Stimulated activated CD4-positive, alpha-beta T cell treated with anti-CD3 and anti-CD28 coated beads, TNF-alpha, amount 100 ng/mL, for 1 hour (primary cell): ENCODE measurements around the gene MESP2.

Source experiments
- DNase-seq, 3 donors: peaks; one replicate each; pipeline ENCODE4 v3.0.0-alpha.2; 2020; ENCODE audit warnings: low read depth in 3 of 3, low spot score in 1 of 3

The MESP2 gene, protein sequence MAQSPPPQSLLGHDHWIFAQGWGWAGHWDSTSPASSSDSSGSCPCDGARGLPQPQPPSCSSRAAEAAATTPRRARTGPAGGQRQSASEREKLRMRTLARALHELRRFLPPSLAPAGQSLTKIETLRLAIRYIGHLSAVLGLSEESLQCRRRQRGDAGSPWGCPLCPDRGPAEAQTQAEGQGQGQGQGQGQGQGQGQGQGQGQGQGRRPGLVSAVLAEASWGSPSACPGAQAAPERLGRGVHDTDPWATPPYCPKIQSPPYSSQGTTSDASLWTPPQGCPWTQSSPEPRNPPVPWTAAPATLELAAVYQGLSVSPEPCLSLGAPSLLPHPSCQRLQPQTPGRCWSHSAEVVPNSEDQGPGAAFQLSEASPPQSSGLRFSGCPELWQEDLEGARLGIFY

DNA sequence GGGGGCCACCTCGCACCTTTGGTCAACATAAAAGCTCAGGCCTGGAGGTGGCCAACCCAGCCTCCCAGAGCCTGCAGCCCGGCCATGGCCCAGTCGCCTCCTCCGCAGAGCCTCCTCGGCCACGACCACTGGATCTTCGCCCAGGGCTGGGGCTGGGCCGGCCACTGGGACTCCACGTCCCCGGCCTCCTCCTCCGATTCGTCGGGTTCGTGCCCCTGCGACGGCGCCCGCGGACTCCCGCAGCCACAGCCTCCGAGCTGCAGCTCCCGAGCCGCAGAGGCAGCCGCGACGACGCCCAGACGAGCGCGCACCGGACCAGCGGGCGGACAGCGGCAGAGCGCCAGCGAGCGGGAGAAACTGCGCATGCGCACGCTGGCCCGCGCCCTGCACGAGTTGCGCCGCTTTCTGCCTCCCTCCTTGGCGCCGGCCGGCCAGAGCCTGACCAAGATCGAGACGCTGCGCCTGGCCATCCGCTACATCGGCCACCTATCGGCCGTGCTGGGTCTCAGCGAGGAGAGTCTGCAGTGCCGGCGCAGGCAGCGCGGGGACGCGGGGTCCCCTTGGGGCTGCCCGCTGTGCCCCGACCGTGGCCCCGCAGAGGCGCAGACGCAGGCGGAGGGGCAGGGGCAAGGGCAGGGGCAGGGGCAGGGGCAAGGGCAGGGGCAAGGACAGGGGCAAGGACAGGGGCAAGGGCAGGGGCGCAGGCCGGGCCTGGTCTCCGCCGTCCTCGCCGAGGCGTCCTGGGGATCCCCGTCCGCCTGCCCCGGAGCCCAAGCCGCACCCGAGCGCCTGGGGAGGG lies at the start of gene MESP2:
MESP2 (plus strand) TSS at position 59 of the 799 bp plus-strand sequence; CDS start at position 85, 26 bp downstream.
- DNase-seq, result peak in 2 of 3 donors; percentile 6 to 35

DNA sequence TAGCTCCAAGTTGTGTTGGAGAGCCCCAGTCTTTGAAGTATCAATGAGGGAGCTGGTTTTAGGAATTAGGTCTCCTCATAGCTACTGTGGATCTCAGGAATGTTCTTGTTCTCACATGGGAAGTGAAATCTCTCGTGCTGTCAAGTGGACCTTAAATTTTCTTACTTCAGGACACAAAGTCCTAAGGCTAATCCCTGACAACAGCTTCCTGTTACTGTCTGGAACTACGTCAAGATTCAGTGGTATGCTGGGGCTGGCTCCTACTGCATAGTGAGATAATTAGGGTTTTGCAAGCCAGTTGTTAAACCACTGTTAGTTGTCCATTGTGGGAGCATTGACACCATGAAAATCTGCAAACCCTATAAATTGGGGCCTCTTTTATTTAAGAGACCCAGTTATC lies 47.9 kb upstream of the MESP2 start:
- DNase-seq, result no peak

DNA sequence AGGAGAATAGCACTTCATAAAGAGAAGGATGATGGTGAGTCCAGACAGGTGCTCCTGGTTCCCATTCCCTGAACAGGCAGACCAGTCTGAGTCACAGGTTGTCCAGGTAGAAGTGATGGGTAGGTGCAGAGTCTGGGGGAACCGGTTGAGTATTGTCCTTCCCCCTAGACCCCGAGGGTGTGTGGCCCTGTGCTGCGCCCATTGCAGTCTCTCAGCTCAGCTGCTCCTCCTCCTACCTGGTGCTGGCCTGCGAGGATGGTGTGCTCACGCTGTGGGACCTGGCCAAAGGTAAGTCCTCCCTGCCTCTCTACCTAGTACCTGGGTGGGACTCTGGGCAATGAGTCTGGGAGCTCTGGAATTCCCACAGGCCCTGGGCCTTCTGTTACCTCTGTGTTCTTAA lies 44.9 kb upstream of the MESP2 start:
- DNase-seq, result no peak

DNA sequence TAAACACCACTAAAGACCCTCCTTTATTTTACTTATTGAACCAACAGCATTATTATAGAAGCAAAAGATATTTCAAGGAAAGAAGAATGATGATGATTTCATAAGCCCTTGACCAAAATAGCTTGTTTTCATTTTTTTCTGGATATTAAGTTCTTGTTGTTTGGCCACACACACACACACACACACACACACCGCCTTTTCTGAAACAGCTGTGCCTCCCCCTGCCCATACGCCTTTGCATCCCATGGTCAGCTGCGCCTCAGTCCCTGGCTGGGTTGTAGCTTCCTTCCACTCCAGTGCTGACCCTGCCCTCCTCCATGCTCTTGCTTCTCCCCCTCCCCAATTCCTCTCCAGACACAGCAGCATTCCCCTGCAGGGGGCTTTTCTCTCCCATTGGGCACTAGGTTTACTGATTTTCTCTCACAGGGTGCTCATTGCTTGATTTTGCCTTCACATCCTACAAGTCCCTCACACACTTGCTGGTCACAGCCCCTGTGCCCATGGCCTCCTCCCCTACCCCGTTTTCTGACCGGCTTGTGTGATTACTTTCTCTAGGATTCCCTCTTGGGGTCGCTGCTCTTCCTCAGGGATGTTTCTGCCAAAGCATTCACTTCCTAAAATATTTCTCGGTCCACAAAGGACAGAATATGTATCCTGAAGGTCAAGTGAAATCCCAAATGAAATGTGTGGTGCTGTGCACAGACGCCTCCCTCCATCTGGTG lies 43.5 kb upstream of the MESP2 start:
- no peak for DNase-seq

DNA sequence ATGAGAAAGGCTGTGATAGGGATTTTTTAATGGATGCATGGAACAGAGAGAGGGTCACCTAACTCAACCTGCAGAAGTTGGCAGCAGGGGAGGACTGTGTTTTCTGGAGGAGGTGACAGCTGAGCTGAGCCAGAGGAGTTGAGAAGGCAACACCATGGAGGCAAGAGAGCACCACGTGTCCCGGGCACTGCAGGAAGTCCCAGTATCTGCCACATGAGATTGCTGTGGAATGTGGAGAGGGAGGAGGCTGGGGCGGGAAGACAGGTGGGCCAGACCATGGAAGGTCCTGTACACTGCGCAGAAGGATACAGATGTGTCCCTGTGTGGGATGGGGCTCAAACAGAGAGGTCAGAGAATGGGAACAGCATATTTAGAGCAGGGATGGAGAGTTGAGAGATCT lies 40.4 kb upstream of the MESP2 start:
- no peak for DNase-seq

DNA sequence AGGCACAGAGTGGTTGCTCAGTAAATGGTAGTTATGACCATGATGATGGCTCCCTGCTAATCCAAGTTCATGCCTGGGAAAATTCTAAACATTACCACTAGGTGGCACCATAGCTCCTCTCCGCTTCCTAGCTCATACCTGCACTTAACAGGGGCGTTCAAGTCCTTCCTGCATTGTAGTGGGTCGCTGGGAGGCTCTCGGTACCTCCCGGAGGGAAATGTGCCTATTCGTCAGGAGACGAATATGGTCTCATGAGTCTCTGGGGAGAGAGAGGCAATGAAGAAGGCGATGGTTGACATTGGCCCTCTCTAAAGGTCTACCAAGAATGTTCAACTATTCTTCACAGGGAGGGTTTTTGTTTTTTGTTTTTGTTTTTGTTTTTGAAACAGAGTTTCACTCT lies 36.0 kb upstream of the MESP2 start:
- peak in 1 of 3 donors; percentile 27 for DNase-seq

DNA sequence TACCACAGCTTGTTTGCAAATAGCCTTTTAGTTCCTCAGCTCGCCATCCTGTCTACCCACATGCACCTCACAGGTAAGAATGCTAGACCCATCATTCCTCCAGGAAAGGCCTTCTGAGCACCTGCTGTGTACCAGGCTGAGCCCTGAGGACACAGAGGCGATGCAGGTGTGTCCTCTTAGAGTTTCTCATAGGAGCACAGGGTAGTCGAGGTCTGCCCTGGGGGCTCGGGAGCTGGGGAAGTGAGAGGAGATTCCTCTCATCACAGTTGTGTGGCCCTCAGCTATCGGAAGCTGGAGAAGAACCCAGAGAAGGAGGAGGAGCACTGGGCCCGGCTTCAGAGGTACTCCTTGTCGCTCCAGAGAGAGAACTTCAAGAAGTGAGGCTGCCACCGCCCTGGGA lies 33.1 kb upstream of the MESP2 start:
- DNase-seq, result no peak

DNA sequence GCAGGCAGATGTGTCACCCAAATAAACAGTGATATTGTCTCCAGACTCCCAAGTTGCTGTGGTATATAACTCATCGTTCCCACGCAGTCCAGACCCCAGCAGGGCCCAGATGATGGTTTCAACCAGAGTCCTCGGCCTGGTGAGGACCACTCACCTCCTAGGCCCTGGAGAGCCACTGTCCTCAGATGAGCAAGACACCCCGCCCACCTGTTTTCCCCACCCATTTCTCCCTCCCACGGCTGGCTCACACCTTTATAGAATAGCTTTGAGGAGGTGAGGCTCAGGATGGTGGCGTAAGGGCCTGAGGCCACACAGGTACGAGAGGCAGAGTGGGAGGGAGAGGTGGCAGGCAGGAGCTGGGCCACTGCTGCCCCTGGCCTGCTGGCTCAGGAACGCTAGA lies 32.5 kb upstream of the MESP2 start:
- DNase-seq, result no peak

DNA sequence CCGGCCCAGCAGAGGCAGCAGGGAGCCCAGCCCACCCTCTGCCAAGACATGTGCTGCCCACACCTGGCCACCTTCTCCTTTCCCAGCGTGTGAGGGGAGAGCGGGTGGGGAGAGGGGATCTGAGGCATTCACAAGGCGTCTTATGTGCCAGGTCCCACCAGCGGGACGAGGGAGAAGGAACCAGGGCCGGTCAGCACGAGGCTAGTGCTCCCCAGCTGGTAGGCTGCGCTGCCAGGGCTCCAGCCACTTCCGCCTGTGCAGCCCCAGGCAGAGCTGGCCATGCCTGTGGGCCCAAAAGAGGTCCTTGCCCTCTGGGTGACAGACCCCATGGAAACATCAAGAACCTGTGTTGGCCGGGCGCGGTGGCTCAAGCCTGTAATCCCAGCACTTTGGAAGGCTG lies 31.0 kb upstream of the MESP2 start:
- DNase-seq, result no peak

DNA sequence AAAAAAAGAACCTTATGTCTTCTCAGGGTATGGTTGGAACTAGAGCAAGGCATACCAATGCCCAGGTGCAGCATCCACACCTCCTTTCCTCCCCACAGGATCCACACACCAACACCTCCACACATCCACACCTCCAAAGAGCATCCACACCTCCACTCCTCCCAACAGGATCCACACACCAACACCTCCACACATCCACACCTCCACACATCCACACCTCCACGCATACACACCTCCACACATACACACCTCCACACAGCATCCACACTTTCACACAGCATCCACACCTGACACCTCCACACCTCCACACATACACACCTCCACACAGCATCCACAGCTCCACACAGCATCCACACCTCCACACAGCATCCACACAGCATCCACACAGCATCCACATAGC lies 30.4 kb upstream of the MESP2 start:
- no peak for DNase-seq

DNA sequence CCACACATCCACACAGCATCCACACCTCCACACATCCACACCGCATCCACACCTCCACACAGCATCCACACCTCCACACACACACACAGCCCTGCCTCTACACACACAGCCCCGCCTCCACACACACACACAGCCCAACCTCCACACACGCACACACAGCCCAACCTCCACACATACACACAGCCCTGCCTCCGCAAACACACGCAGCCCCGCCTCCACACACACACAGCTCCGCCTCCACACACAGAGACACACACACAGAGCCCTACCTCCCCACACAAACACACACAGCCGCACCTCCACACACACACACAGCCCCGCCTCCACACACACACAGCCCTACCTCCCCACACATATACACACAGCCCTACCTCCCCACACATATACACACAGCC lies 29.7 kb upstream of the MESP2 start:
- no peak for DNase-seq

DNA sequence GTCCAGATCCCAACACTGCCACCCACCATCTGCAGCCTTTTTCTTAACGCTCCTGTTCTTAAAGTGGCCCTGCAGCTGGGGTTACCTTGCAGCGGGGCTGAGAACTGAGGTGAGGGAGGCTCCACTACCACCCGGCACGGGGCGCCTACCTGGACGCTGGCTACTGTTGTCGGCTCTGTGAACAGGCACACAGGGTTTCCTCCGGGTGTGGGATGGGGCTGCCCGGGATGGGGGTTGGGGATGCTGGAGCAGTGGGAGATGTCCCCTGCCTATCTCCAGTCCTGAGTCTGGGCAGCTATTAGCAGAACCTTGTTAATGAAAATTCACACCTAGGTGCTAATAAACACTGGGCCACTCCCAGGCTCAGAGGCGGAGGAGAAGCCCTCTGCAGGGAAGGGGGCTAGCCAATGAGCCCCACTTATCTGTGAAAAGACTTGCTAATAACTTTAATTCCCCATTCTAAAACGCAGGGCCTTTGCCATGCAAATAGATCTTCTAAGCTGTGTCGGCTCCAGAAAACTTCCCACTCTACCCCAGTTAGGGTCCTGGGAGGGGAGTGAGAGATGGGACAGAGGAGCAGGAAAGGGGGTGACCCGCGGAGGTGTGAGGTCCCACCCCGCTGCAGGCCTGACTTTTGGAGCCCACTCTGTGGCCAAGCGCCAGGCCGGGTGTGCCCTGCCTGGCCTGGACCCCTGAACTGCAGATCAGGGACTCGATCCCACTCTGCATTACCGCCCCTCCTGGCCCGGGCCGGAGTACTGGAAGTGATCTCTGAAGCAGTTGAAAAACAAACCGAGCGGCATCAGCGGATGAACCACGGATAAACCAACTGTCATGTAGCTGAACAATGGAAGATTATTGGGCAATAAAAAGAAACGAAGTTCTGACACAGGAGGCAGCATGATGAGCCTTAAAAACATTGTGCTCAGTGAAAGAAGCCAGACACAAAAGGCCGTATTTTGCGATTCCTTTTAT lies 28.1 kb upstream of the MESP2 start:
- no peak for DNase-seq

DNA sequence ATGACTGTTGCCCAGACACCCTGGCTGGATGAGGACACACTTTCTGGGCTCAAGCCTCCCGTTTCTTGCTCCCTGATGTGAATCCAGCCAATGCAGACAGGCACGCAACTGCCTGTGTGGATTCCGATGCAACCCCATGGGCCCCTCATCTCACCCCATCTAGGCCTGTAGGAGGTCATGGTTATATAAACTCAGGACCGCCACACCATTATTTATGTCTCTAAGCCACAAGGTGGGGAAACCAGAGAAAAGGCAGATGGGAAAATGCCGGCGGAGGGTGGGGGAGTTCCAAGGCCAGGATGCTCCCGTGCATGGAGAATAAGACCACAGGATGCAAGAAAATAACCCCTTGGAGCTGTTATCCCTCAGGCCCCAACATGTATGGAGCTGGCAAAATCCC lies 27.1 kb upstream of the MESP2 start:
- DNase-seq, result no peak

DNA sequence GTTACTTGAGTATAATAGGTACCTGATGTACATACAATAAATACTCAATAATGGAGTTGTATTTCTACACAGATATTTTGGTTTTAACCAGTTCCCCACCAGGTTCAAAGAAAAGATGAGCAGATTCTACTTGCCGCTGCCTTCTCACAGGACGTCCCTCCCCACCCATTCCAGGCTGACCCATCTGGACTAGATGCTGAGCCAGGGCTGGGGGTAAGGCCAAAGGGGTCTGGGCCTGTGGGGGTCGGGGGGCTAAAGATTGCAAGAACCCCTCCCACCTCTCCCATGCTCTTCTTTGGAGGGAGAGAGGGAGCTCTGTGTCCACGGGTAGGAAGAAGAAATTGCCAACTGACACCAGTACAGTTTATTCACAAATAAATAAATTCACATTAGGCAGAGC lies 26.6 kb upstream of the MESP2 start:
- DNase-seq, result no peak

DNA sequence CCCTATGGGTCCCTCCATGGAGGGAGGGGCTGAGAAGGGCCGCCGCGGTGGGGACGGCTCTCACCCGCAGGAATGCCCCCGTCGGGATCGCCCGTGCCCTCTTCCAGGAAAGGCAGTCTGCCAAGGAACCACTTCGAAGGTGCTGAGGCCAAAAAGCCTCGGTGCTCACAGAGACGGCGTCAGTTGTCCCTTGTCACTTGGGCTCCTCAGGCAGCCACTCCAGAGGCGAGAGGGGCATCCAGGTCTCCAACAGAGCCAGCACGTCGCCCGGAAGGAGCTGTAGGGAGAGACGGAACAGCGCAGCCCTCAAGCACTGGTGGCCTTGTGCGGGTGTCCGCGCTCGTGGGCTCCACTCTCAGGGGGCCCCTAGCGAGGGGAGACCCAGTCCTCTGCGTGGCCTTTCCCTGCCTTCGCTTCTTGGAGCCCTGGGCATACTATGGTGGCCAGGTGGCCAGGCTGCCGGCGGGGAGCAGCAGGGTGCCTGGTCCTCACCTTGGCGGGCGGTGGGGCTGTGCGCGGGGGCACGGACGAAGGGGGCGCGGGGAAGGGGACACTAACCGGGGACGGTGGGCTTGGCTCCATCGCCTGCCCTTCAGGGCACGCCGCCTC lies 26.1 kb upstream of the MESP2 start:
- DNase-seq, result no peak

DNA sequence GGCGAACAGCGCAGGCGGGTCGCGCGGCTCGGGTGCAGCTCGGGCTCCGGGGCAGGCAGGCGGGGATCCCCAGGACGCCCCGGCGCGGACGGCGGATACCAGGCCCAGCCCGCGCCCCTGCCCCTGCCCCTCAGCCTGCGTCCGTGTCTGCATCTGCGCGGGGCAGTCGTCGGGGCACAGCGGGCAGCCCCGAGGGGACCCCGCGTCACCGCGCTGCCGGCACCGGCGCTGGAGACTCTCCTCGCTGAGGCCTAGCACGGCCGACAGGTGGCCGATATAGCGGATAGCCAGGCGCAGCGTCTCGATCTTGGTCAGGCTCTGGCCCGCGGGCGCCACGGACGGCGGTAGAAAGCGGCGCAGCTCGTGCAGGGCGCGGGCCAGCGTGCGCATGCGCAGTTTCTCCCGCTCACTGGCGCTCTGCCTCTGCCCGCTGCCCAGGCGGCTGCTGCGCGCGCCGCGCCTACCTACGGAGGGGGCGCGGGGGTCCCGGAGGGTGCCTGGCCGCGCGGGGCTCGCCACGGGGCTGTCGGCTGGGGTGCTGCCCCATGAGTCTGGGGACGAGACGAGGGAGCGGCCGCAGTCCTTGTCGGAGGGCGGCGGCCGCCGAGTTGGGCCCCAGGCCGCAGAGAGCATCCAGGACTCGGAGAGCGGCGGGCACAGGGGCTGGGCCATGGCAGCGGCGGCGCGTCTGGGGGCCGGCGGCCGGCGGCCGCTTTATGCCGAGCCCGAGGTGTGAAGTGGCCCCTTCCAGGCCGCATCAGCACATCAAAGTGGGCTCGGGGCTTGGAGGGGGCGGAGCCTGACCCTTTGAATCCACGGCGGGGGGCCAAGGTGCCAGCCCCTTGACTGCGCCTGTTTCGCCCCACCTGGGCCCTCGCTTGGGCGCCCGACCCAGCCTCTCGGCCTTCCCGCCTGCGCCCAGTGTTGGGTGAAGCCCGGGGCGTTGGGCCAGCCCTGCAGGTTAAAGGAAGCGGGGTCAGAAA lies 25.3 kb upstream of the MESP2 start, which contains the start of gene MESP1:
MESP1 (minus strand) TSS at position 690 of the 983 bp plus-strand sequence; CDS start at position 672, 18 bp downstream.
- peak; percentile 75 to 79 (median 75) for DNase-seq

DNA sequence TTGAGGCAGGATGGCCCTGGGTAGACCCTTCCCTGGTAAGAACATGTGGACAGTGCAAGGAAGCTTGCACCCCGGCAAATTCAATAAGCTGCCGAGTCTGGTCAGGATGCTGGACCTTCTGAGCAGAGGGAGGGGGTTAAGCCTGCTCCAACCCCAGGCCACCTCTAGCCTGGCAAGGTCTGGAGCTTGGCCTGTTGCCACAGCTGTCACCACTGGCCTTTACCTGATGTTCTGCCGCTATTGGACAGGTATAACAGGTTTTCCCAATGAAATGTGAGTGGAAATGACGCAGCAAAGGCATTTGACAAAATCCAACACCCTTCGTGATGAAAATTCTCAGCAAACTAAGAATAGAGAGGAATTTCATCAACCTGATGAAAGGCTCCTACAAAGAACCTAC lies 24.4 kb upstream of the MESP2 start:
- DNase-seq, result no peak

DNA sequence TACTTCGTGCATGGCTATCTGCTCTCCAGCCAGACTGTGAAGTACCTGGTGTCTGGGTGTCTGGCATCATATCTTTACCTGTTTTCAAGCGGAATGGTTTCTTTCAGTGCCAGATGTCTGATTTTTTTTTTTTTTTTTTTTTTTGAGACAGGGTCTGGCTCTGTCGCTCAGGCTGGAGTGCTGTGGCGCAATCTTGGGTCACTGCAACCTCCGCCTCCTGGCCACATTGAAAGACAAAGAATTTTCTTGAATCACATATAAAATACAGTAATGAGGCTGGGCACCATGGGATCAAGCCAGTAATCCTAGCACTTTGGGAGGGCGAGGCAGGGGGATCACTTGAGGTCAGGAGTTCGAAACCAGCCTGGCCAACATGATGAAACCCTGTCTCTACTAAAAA lies 22.3 kb upstream of the MESP2 start:
- no peak for DNase-seq
